C4-2B (cell line): ENCODE data around the gene CETN1.

Experiments used
- ZFX ChIP-seq: fragments of 450-650 bp; IDR thresholded peaks from 2 replicates; pipeline ENCODE4 v1.6.1; 2017
- TF ChIP-seq, protein P1 (sequence below): fragments of 450-650 bp; conservative IDR thresholded peaks from 2 replicates; pipeline ENCODE4 v1.5.1; 2017; ENCODE audit warnings: mild to moderate bottlenecking

- TF ChIP-seq, protein P1, sequence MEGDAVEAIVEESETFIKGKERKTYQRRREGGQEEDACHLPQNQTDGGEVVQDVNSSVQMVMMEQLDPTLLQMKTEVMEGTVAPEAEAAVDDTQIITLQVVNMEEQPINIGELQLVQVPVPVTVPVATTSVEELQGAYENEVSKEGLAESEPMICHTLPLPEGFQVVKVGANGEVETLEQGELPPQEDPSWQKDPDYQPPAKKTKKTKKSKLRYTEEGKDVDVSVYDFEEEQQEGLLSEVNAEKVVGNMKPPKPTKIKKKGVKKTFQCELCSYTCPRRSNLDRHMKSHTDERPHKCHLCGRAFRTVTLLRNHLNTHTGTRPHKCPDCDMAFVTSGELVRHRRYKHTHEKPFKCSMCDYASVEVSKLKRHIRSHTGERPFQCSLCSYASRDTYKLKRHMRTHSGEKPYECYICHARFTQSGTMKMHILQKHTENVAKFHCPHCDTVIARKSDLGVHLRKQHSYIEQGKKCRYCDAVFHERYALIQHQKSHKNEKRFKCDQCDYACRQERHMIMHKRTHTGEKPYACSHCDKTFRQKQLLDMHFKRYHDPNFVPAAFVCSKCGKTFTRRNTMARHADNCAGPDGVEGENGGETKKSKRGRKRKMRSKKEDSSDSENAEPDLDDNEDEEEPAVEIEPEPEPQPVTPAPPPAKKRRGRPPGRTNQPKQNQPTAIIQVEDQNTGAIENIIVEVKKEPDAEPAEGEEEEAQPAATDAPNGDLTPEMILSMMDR: no peak
- no peak for TF ChIP-seq ZFX
Measured at GRCh38 chr18:579238-579637, 942 bp upstream of the CETN1 start.
